Measurements from ENCODE around the gene SESN1.

- TF ChIP-seq CTCF (IDR thresholded peaks at IDR 0.05; ENCODE audit: insufficient read depth, low read length) (no peak), POLR2AphosphoS5 (IDR thresholded peaks at IDR 0.05; ENCODE audit: low read depth) (no peak)
These were observed 24.9 kb downstream of the SESN1 start for GRCh38 chr6:109069746-109070145.

Measured in HL-60 (cell line).